WI38 (cell line): ENCODE measurements around the gene BCAR3.

Source experiments
- H3K4me3 ChIP-seq: 2 replicates; pipeline ENCODE4 v1.5.1; 2011; ENCODE audit warnings: low read depth, mild to moderate bottlenecking, control low read depth, low read length
- TF ChIP-seq, protein P1 (sequence below): IDR thresholded peaks from 2 replicates; pipeline ENCODE4 v1.5.1; 2012; ENCODE audit warnings: low read depth, mild to moderate bottlenecking, control low read depth, low read length

BCAR3 gene

GRCh38 chr1:93546162-93546863, 135.3 kb downstream of the BCAR3 start:
- H3K4me3 ChIP-seq = no peak overlapping the region
- TF ChIP-seq, protein P1, sequence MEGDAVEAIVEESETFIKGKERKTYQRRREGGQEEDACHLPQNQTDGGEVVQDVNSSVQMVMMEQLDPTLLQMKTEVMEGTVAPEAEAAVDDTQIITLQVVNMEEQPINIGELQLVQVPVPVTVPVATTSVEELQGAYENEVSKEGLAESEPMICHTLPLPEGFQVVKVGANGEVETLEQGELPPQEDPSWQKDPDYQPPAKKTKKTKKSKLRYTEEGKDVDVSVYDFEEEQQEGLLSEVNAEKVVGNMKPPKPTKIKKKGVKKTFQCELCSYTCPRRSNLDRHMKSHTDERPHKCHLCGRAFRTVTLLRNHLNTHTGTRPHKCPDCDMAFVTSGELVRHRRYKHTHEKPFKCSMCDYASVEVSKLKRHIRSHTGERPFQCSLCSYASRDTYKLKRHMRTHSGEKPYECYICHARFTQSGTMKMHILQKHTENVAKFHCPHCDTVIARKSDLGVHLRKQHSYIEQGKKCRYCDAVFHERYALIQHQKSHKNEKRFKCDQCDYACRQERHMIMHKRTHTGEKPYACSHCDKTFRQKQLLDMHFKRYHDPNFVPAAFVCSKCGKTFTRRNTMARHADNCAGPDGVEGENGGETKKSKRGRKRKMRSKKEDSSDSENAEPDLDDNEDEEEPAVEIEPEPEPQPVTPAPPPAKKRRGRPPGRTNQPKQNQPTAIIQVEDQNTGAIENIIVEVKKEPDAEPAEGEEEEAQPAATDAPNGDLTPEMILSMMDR = no peak

- H3K4me3 ChIP-seq = no peak overlapping the region
- TF ChIP-seq, protein P1 = no peak
Measured at GRCh38 chr1:93542398-93542797, 139.2 kb downstream of the BCAR3 start.

- TF ChIP-seq, protein P1 = no peak
- H3K4me3 ChIP-seq = no peak overlapping the region
Measured at GRCh38 chr1:93541045-93541444, 140.6 kb downstream of the BCAR3 start.

DNA sequence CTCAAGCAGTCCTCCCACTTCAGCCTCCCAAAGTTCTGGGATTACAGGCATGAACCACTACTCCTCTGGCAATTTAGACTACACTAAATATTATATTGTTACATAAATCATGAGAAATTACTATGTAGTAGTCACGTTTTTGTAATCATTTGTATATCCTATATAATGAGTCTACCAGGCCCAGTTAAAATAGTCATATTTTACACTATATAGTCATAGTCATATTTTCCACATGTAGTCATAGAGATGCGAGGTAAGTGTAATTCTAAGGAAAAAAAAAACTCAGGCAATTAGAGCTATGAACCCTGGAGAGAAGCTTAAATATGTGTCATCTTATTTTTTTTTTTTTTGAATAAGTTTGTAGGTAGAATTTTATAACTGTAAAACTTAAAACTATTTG, 143.7 kb downstream of the BCAR3 start:
- TF ChIP-seq, protein P1 = no peak
- no peak overlapping the region for H3K4me3 ChIP-seq

DNA sequence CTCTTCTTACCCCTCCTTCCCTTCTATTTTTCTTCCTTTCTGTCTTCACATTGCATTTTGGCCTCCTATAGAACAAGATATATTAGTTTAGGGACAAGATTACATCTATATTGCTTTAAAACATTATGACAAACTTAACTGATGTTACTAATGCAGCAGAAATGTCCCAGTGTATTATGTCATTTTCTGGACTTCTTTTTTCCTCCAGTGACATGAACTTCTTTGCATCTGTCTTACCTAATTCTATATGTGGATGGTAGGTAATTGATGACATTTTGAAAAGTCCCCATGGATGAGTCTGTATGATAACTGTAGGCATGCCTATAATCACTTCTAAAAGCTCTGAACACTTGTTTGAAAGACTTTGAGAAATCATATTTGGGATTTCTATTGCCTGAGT, 144.2 kb downstream of the BCAR3 start:
- TF ChIP-seq, protein P1 = no peak
- no peak overlapping the region for H3K4me3 ChIP-seq

DNA sequence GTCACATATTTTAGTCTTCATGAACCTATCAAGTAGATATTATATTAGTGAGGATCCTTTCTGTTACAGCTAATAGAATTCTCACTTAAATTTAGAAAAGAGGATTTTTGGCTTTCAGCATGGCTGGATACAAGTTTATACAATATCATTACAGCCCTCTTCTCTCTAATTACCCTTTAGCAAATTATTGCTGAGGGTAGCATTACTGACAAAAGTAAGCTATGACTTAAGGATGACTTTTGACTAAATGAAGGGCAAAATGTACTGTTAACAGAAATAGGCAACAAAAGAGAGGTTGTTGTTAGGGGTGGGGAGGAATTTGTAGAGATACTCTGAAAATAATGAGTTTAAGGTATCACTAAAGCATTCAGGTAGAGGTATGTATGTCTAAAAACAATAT, 148.0 kb downstream of the BCAR3 start:
- no peak overlapping the region for H3K4me3 ChIP-seq
- TF ChIP-seq, protein P1 = no peak

DNA sequence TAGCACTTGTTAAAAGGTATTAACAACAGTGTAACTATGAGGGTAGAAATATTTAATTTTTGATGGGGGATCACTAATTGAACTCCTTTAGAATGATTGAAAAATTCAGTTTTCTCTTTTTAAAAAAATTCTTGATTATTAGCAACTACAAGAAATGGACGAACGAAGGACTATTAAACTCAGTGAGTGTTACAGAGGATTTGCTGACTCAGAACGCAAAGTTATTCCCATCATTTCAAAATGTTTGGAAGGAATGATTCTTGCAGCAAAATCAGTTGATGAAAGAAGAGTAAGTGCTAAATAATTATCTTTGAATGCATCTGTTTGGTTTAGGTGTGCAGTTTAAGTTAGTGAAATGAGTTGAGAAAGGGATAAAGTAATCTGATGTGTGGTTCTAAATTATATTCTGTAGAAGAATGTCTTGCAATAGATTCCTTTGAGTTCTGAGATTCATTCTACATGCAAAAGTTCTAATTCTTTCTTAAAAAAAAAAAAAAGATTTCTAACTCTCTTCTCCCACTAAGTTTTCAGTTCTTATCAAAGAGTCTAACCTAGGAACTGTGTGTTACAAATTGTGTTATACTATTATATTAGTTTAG, 148.8 kb downstream of the BCAR3 start:
- H3K4me3 ChIP-seq = no peak overlapping the region
- TF ChIP-seq, protein P1 = no peak
